ENCODE measurements around the gene ARHGAP9.

ARHGAP9 gene

DNA sequence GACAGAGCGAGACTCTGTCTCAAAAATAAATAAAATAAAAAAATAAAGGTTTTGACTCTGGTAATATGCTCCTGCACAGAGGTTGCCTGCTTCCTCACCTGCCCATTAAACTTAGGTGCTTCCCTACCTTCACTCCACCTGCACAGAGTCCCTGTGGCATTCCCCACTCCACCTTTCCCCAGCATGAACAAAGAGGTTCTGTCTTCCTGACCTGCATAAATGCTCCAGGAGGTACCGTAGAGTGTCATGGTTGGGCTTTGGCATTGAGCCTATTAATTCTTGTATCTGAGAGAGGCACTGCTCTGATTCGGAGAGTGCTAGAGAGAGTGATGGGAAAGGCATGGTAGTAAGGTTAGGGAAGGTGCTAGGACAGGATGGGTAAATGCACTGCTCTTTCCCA lies 6.3 kb downstream of the ARHGAP9 start:
- TF ChIP-seq, protein P1, sequence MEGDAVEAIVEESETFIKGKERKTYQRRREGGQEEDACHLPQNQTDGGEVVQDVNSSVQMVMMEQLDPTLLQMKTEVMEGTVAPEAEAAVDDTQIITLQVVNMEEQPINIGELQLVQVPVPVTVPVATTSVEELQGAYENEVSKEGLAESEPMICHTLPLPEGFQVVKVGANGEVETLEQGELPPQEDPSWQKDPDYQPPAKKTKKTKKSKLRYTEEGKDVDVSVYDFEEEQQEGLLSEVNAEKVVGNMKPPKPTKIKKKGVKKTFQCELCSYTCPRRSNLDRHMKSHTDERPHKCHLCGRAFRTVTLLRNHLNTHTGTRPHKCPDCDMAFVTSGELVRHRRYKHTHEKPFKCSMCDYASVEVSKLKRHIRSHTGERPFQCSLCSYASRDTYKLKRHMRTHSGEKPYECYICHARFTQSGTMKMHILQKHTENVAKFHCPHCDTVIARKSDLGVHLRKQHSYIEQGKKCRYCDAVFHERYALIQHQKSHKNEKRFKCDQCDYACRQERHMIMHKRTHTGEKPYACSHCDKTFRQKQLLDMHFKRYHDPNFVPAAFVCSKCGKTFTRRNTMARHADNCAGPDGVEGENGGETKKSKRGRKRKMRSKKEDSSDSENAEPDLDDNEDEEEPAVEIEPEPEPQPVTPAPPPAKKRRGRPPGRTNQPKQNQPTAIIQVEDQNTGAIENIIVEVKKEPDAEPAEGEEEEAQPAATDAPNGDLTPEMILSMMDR (IDR thresholded peaks at IDR 0.05; ENCODE audit: low read depth, low read length), result no peak
- DNase-seq, result no peak
- Histone ChIP-seq H3K27me3 (ENCODE audit: insufficient read depth, low read depth, severe bottlenecking) (no peaks in the 10 kb centered on the region), H3K4me3 (ENCODE audit: low read depth, low read length) (no peak overlapping the region), H3K27ac (no peak overlapping the region), H3K36me3 (peaks cover 8% of the 10 kb centered on the region), H3K9me3 (ENCODE audit: severe bottlenecking) (no peaks in the 10 kb centered on the region)

DNA sequence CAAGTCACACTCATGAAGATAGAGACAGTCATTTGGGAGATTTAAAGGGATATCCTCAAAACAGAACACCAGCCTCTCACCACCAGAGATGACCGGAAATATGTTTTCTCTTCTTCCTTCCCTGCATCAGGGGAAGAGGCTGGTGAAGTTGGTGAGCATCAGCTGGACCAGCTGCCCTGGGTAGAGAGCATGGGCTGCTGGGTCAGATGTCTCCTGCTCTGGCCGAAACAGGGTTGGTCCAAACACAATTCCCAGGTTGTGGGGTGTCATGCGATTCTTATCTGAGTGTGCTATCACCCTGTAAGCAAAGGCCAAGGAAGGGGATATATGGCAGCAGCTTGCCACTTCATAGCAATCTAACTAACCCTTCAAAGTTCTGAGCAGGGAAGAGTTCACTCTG lies 7.3 kb downstream of the ARHGAP9 start:
- peaks cover 8% of the 10 kb centered on the region for H3K36me3 ChIP-seq
- DNase-seq, result no peak
- no peaks in the 10 kb centered on the region for H3K27me3 ChIP-seq (ENCODE audit: insufficient read depth, low read depth, severe bottlenecking)
- no peak overlapping the region for H3K4me3 ChIP-seq (ENCODE audit: low read depth, low read length)
- TF ChIP-seq, protein P1 (IDR thresholded peaks at IDR 0.05; ENCODE audit: low read depth, low read length), result no peak
- no peak overlapping the region for H3K27ac ChIP-seq
- H3K9me3 ChIP-seq (ENCODE audit: severe bottlenecking), result no peaks in the 10 kb centered on the region

DNA sequence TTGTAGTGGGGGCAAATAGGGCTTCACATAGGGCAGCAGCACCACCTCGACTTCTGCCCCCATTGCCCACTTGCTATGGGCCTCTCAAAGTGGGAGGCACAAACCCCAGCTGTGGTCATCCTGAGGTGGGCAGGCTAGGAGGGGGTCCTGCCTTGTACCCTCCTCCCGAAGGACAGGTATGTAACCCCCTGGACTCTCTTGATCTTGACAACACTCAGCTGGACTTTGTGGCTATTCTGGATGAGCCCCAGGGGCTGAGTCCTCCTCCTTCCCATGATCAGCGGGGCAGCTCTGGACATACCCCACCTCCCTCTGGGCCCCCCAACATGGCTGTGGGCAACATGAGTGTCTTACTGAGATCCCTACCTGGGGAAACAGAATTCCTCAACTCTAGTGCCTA lies 8.0 kb downstream of the ARHGAP9 start:
- no peaks in the 10 kb centered on the region for H3K9me3 ChIP-seq (ENCODE audit: severe bottlenecking)
- H3K36me3 ChIP-seq, result peaks cover 8% of the 10 kb centered on the region
- no peaks in the 10 kb centered on the region for H3K27me3 ChIP-seq (ENCODE audit: insufficient read depth, low read depth, severe bottlenecking)
- H3K27ac ChIP-seq, result no peak overlapping the region
- TF ChIP-seq, protein P1 (IDR thresholded peaks at IDR 0.05; ENCODE audit: low read depth, low read length), result no peak
- no peak for DNase-seq
- H3K4me3 ChIP-seq (ENCODE audit: low read depth, low read length), result no peak overlapping the region

DNA sequence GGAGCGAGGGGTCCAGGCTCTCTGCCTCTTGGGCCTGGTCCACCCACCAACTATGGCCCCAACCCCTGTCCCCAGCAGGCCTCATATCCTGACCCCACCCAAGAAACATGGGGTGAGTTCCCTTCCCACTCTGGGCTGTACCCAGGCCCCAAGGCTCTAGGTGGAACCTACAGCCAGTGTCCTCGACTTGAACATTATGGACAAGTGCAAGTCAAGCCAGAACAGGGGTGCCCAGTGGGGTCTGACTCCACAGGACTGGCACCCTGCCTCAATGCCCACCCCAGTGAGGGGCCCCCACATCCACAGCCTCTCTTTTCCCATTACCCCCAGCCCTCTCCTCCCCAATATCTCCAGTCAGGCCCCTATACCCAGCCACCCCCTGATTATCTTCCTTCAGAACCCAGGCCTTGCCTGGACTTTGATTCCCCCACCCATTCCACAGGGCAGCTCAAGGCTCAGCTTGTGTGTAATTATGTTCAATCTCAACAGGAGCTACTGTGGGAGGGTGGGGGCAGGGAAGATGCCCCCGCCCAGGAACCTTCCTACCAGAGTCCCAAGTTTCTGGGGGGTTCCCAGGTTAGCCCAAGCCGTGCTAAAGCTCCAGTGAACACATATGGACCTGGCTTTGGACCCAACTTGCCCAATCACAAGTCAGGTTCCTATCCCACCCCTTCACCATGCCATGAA lies 8.6 kb downstream of the ARHGAP9 start:
- Histone ChIP-seq H3K27ac (no peak overlapping the region), H3K36me3 (peaks cover 8% of the 10 kb centered on the region), H3K27me3 (ENCODE audit: insufficient read depth, low read depth, severe bottlenecking) (no peaks in the 10 kb centered on the region), H3K9me3 (ENCODE audit: severe bottlenecking) (no peaks in the 10 kb centered on the region), H3K4me3 (ENCODE audit: low read depth, low read length) (no peak overlapping the region)
- DNase-seq, result no peak
- TF ChIP-seq, protein P1 (IDR thresholded peaks at IDR 0.05; ENCODE audit: low read depth, low read length), result no peak

DNA sequence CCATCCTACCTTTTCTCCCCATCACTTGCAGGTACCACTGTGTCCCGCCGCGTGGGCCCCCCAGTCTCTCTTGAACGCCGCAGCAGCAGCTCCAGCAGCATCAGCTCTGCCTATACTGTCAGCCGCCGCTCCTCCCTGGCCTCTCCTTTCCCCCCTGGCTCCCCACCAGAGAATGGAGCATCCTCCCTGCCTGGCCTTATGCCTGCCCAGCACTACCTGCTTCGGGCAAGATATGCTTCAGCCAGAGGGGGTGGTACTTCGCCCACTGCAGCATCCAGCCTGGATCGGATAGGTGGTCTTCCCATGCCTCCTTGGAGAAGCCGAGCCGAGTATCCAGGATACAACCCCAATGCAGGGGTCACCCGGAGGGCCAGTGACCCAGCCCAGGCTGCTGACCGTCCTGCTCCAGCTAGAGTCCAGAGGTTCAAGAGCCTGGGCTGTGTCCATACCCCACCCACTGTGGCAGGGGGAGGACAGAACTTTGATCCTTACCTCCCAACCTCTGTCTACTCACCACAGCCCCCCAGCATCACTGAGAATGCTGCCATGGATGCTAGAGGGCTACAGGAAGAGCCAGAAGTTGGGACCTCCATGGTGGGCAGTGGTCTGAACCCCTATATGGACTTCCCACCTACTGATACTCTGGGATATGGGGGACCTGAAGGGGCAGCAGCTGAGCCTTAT lies 9.2 kb downstream of the ARHGAP9 start:
- no peak for DNase-seq
- Histone ChIP-seq H3K27ac (no peak overlapping the region), H3K9me3 (ENCODE audit: severe bottlenecking) (no peaks in the 10 kb centered on the region), H3K4me3 (ENCODE audit: low read depth, low read length) (no peak overlapping the region), H3K36me3 (peaks cover 8% of the 10 kb centered on the region), H3K27me3 (ENCODE audit: insufficient read depth, low read depth, severe bottlenecking) (no peaks in the 10 kb centered on the region)
- TF ChIP-seq, protein P1 (IDR thresholded peaks at IDR 0.05; ENCODE audit: low read depth, low read length), result no peak

Data from WERI-Rb-1 (cell line).